Activated B cell treated with CpG ODN at 0.5 μM for 24 hours (primary cell): Measurements from ENCODE around the gene TRIM26. TPM values are rescaled to one million over a fixed set of nuclear protein-coding genes. Genes with fewer than 3 reads are reported as not detected.

Experiments used
- ATAC-seq: fragments of 200-7000 bp; cut with Tn5 transposase; one replicate; pipeline ENCODE4 v1.10.0; 2021; ENCODE audit warnings: low read depth, mild to moderate bottlenecking, moderate library complexity
- CTCF ChIA-PET: fragments of 350-600 bp; sonication (Branson Sonifier 250); formaldehyde crosslinking; loops from one replicate; lab custom pipeline; 2021; ENCODE audit warnings: antibody characterized with exemption; lab: Charles Lee
- POLR2A ChIA-PET: fragments of 350-600 bp; sonication (Branson Sonifier 250); formaldehyde crosslinking; loops from one replicate; lab custom pipeline; 2021; ENCODE audit warnings: antibody characterized with exemption; lab: Charles Lee
- DNase-seq: peaks from one replicate; pipeline ENCODE4 v3.0.0; 2022
- H3K27ac Mint-ChIP-seq: one replicate; pipeline ENCODE4 v1.8.0; 2020; ENCODE audit warnings: mixed read lengths
- H3K27me3 Mint-ChIP-seq: one replicate; pipeline ENCODE4 v1.8.0; 2021; ENCODE audit warnings: mixed read lengths
- H3K36me3 Mint-ChIP-seq: one replicate; pipeline ENCODE4 v1.8.0; 2021; ENCODE audit warnings: low read depth, mixed read lengths
- H3K4me1 Mint-ChIP-seq: one replicate; pipeline ENCODE4 v1.8.0; 2021; ENCODE audit warnings: mixed read lengths
- H3K4me3 Mint-ChIP-seq: one replicate; pipeline ENCODE4 v1.8.0; 2020; ENCODE audit warnings: mild to moderate bottlenecking, mixed read lengths
- H3K9me3 Mint-ChIP-seq: one replicate; pipeline ENCODE4 v1.8.0; 2020; ENCODE audit warnings: mixed read lengths
- intact Hi-C: fragments of 100-400 bp; cut with micrococcal nuclease; formaldehyde crosslinking; loops from one replicate; pipeline ENCODE4 v1.15.1; 2024
- total RNA-seq: library from RNA; stranded (reverse); gene quantifications from 2 replicates; pipeline ENCODE4 v1.2.3, GENCODE V29; 2022
- TF ChIP-seq, protein P1 (sequence below): fragments of 200-600 bp; IDR thresholded peaks from one replicate; pipeline ENCODE4 v1.8.0; 2022; ENCODE audit warnings: antibody characterized with exemption, mild to moderate bottlenecking

TRIM26 gene
- total RNA-seq, 1 donor from 2014 or later, result 75.7 TPM

DNA sequence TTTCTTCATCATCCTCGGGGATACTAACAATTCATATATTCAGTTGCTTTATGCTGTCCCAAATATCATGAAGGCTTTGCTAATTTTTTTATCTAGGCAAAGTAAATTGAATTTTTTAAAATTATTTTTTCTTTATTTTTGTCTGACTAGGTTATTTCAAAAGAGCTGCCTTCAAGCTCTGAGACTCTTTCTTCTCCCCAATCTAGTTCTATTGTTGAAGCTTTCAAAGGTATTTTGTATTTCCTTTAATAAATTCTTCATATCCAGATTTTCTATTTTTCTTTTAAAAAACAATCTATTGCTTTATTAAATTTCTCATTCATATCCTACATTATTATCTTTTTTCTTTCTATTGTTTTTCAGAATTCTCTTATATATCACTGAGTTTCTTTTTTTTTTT lies 33.1 kb downstream of the TRIM26 start:
- H3K27ac Mint-ChIP-seq, result no peak overlapping the region
- ChIA-PET POLR2A (interaction anchor here (0.7 kb wide), 1 partner anchor 1314 kb away, joined by 12 read pairs; no protein-coding TSS in a partner anchor), CTCF (no interaction called here)
- TF ChIP-seq, protein P1, sequence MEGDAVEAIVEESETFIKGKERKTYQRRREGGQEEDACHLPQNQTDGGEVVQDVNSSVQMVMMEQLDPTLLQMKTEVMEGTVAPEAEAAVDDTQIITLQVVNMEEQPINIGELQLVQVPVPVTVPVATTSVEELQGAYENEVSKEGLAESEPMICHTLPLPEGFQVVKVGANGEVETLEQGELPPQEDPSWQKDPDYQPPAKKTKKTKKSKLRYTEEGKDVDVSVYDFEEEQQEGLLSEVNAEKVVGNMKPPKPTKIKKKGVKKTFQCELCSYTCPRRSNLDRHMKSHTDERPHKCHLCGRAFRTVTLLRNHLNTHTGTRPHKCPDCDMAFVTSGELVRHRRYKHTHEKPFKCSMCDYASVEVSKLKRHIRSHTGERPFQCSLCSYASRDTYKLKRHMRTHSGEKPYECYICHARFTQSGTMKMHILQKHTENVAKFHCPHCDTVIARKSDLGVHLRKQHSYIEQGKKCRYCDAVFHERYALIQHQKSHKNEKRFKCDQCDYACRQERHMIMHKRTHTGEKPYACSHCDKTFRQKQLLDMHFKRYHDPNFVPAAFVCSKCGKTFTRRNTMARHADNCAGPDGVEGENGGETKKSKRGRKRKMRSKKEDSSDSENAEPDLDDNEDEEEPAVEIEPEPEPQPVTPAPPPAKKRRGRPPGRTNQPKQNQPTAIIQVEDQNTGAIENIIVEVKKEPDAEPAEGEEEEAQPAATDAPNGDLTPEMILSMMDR, result no peak
- peaks cover 32% of the 10 kb centered on the region for H3K27me3 Mint-ChIP-seq
- DNase-seq (no peak), ATAC-seq (no peak)
- intact Hi-C loops, result no loop called here
- peaks cover 11% of the 10 kb centered on the region for H3K36me3 Mint-ChIP-seq
- H3K9me3 Mint-ChIP-seq, result peaks cover 8% of the 10 kb centered on the region
- no peak overlapping the region for H3K4me3 Mint-ChIP-seq
- H3K4me1 Mint-ChIP-seq, result no peaks in the 10 kb centered on the region

DNA sequence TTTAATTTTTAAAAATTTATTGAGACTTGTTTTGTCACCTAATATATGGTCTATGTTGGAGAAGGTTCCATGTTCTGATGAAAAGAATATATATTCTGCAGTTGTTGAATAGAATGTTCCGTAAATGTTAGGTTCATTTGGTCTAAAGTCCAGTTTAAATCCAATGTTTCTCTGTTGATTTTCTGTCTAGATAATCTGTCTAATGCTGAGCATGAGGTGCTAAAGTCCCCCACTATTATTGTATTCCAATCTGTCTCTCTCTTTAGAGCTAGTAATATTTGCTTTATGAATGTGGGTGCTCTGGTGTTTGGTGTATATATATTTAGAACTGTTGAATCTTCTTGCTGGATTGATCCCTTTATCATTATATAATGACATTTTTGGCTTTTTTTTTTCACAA lies 34.4 kb downstream of the TRIM26 start:
- ChIA-PET CTCF (no interaction called here), POLR2A (no interaction called here)
- Mint-ChIP-seq H3K4me3 (no peak overlapping the region), H3K27ac (no peak overlapping the region), H3K36me3 (no peaks in the 10 kb centered on the region), H3K4me1 (no peaks in the 10 kb centered on the region), H3K27me3 (peaks cover 39% of the 10 kb centered on the region), H3K9me3 (peaks cover 8% of the 10 kb centered on the region)
- intact Hi-C loops, result no loop called here
- DNase-seq, result no peak
- TF ChIP-seq, protein P1, result no peak
- no peak for ATAC-seq

- ATAC-seq, result no peak
- ChIA-PET CTCF (no interaction called here), POLR2A (no interaction called here)
- Mint-ChIP-seq H3K27ac (no peak overlapping the region), H3K4me1 (peaks cover 5% of the 10 kb centered on the region), H3K4me3 (no peak overlapping the region), H3K27me3 (peaks cover 51% of the 10 kb centered on the region), H3K36me3 (no peaks in the 10 kb centered on the region), H3K9me3 (peaks cover 8% of the 10 kb centered on the region)
- DNase-seq, result no peak
- TF ChIP-seq, protein P1, result no peak
- intact Hi-C loops, result no loop called here
These were observed 37.4 kb downstream of the TRIM26 start for GRCh38 chr6:30175765-30176164.

- no peak for ATAC-seq
- ChIA-PET CTCF (no interaction called here), POLR2A (no interaction called here)
- intact Hi-C loops, result no loop called here
- peaks cover 8% of the 10 kb centered on the region for H3K4me1 Mint-ChIP-seq
- no peak overlapping the region for H3K27ac Mint-ChIP-seq
- H3K4me3 Mint-ChIP-seq, result no peak overlapping the region
- no peak for DNase-seq
- H3K36me3 Mint-ChIP-seq, result no peaks in the 10 kb centered on the region
- TF ChIP-seq, protein P1, result no peak
- H3K27me3 Mint-ChIP-seq, result peaks cover 67% of the 10 kb centered on the region
- H3K9me3 Mint-ChIP-seq, result no peaks in the 10 kb centered on the region
These were observed 40.5 kb downstream of the TRIM26 start for GRCh38 chr6:30172681-30173080.

GRCh38 chr6:30171677-30172471 lies 41.3 kb downstream of the TRIM26 start:
- POLR2A ChIA-PET, result no interaction called here
- Mint-ChIP-seq H3K27ac (no peak overlapping the region), H3K36me3 (no peaks in the 10 kb centered on the region), H3K4me3 (peak overlapping the region; percentile 45), H3K9me3 (no peaks in the 10 kb centered on the region), H3K4me1 (peaks cover 8% of the 10 kb centered on the region), H3K27me3 (peaks cover 65% of the 10 kb centered on the region)
- CTCF ChIA-PET, result interaction anchor here (1.1 kb wide), 1 partner anchor 41 kb away, joined by 3 read pairs; no protein-coding TSS in a partner anchor
- intact Hi-C loops, result loop anchor here (2.0 kb wide), 1 partner anchor 323 kb away; no protein-coding TSS in a partner anchor
- peak; percentile 20 for DNase-seq
- TF ChIP-seq, protein P1, result no peak
- peak; percentile 40 for ATAC-seq
